Measurements from ENCODE around the gene DPY19L3.
"Not testable (repeated sequence)": the region's sequence is repeated elsewhere in the genome, so short reads cannot be mapped to it uniquely, and the experiment has no call there.

DPY19L3 gene

DNA sequence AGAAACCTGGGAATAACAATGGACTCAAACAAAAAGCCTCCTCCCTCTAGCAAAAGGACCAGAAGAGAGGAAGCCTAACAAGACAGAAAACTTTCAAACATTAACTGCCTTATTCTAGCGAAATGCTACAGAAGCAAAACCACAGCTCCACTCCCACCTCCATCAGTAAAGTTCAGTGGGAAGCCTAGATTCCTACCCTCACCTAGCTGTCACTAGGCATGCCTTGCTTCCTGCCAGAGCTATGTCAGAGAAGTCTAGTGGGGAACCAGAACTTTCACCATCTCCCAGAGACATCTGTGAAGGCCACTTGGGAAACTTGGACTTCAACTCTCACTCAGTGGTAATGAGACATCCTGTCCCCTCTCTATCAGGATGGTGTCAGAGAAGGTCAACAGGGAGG is 37.1 kb downstream of the DPY19L3 start:
- no peak for DNase-seq (ENCODE audit: low spot score)

DNA sequence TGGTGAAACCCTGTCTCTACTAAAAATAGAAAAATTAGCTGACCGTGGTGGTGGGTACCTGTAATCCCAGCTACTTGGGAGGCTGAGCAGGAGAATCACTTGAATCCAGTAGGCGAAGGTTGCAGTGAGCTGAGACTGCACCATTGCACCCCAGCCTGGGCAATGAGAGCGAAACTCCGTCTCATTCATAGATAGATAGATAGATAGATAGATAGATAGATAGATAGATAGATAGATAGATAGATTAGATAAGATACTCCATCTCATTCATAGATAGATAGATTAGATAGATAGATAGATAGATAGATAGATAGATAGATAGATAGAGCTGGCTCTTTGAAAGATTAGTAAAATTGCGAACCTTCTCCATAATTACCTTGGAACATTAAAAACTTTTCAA is 42.0 kb downstream of the DPY19L3 start:
- DNase-seq (ENCODE audit: low spot score), result not testable (repeated sequence)

DNA sequence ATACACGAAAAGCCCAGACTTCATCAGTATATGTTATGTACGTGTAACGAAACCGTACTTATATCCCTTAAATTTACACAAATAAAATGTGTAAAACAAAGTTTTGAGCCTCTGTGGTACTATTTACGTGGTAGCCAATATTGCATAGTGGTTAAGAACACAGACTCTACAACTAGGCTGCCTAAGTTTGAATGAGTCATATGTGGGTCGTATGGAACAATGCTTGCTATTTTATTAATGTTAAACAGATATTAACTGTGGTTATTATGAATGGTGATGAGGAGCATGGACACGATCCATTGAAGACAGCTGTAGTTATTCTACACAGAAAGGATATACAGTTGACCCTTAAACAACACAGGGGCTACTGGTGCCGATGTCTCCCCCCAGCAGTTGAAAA is 42.5 kb downstream of the DPY19L3 start:
- no peak for DNase-seq (ENCODE audit: low spot score)

DNA sequence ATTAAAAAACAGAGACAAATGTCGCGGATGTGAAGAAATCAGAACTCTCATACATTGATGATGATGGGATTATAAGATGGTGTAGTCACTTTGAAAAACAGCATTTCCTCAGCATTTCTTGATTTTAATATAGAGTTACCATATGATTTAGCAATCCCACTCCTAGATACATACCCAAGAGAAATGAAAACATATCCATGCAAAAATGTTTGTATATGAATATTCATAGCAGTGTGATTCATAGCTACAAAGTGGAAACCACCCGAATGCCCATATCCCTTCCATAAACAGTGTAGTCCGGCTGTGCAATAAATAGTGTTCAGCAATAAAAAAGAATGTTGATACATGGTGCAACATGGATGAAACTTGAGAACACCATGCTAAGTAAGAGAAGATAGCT is 44.6 kb downstream of the DPY19L3 start:
- DNase-seq (ENCODE audit: low spot score), result no peak

DNA sequence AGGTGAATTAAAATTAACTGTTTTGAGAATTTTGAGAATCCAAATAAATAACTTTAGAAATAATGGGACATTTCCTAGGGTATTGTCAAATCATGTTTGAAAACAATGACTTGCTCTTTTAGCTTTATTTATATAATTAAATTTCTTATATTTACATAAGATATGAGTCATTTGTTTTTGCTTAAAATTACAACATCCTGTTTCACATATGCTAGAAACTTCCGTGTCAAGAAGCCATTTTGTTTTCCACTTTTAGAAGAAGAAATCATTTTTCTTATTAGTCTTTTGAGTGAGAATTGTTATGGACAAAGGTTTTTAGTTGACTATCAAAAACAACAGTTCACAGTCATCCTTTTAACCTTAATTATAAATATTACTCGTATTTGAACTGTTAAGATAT is 48.2 kb downstream of the DPY19L3 start:
- no peak for DNase-seq (ENCODE audit: low spot score)

DNA sequence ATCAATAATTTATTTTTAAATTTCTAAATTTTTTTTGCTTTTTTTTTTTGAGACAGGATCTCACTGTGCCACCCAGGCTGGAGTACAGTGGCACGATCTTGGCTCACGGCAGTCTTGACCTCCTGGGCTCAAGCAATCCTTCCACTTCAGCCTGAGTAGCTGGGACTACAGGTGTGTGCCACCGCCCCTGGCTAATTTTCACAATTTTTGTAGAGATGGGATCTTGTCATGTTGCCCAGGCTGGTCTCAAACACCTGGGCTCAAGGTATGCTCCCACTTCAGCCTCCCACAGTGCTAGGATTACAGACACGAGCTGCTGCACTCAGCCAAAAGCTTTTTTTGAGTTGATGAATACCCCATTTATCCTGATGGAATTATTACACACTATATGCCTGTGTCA is 50.8 kb downstream of the DPY19L3 start:
- DNase-seq (ENCODE audit: low spot score), result no peak

DNA sequence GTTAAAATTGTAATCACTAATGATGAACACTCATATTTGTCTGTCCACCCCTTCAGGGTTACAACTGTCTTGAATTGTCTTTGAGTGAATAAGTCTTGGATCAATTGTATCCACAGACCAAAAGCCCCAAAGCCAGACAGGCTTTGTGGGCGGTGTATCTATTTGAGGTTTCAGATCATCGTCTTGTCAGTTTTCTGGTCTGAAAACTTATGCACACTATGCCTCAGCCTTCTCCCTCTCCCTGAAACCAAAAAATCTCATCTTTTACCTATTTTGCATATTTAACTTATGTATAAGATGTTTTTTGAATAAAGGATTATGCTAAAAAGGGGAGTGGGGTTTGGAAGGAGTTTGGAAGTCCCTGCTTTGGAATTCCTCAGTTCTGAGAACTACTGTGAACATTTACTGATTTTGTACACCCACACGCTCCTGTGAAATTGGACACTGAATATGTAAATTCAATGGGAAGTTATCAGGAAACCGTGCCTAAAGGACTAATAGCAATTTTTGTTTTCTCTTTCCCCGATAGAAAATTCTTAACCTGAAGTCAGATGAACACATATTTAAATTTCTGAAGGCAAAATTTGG is 52.1 kb downstream of the DPY19L3 start:
- no peak for DNase-seq (ENCODE audit: low spot score)

DNA sequence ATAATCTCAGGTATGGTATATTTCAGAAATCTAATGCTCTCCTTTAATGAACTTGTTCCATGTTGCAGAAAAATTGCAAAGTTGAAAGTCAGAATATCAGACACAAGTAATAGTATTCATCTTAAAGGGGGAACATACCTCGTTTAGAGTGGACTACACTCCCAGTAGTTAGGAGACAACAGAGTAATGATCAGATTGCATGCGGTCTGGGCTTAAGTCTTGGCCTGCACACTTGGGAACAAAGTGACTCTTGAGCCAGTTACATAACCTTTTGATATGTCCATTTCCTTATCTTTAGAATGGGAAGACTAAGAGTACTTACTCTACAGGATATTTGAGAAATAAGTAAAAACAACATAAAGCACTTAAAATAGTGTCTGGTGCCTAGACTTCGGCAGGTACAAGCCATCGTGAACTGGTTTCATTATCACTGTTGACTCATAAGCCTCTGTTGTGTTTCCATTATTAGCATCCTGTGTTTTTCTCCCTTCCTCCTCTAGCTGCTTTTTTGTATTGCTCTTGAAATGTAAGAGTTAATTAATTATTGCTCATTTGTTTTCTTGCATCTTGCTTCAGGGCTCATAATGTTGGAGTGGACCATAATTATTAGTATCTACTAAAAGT is 53.0 kb downstream of the DPY19L3 start:
- no peak for DNase-seq (ENCODE audit: low spot score)

DNA sequence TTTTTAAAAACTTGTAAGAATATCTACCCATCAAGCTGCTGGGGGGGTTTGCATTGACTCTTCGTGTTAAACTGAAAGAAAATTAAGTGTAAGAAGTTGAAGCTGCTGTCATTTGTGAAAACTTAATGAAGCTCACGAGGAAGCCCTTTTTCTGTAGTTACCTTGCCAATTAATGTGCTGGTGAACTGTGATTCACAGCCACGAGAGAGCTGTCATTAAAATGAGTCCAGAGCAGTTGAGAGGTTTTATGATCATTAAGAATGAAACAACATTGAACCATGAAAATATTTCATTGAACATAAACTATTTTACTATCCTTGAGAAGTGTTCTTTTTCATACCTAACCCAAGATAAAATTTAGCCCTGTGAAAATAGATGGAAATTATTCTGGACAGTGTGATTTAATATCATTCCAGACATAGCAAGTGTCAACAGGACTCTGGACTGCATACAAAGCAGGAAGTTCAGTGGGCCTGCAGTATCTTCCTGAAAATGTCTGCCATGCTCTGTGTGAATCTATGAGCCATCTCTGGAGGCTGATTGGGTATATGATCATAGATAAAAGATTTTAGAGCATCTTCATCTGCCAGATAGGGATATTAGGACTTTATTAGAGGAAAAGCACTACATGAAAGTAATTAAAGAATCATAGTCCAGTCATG is 53.8 kb downstream of the DPY19L3 start:
- DNase-seq (ENCODE audit: low spot score), result no peak

DNA sequence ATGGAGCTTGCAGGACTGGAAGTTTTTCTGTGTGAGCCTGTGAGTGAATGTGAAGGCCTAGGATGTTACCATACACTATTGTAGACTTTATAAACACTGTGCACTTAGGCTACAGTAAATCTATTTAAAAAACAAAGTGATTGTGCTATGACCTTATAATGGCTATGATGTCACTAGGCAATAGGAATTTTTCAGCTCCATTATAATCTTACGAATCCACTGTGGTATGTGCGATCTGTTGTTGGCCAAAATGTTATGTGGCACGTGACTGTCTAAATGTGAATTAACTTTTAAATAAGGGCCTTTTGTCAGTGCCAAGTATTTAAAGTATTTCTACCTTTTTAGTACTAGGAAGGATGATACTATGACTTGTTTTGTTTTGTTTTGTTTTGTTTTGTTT is 54.9 kb downstream of the DPY19L3 start:
- DNase-seq (ENCODE audit: low spot score), result no peak

DNA sequence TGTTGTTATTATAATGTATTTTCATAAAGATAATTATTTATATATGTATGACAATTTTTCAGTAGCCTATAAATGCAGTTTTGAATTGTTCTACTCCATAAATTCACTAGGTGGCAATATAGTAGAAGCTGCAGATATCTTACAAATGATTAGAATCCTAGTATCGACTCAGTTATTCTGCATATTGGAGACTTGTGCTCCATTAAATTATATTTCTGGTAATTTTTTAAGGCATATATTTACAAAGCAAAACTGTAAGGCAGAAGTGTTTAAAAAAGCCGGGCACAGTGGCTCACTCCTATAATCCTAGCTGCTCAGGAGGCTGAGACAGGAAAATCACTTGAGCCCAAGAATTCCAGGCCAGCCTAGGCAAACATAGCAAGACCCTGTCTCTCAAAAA is 58.7 kb downstream of the DPY19L3 start:
- peak; percentile 22 for DNase-seq (ENCODE audit: low spot score)

DNA sequence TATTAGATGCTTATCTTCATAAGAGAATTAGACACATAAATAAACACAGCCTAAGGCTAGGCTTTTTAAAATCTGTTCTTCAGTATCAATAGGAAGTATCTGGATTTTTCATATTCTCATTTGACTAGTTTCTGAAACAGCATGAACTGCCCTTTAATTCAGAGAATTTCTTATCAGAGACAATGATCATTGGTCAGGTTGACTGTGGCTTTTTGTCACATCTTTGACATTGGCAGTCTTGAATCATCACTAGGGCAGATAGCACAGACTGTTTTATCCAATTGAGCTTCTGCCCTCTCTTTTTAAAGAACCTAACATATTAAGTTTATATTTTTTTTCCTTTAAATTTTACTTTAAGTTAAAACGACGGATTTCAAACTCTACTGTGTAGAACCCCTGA is 59.6 kb downstream of the DPY19L3 start:
- DNase-seq (ENCODE audit: low spot score), result no peak

DNA sequence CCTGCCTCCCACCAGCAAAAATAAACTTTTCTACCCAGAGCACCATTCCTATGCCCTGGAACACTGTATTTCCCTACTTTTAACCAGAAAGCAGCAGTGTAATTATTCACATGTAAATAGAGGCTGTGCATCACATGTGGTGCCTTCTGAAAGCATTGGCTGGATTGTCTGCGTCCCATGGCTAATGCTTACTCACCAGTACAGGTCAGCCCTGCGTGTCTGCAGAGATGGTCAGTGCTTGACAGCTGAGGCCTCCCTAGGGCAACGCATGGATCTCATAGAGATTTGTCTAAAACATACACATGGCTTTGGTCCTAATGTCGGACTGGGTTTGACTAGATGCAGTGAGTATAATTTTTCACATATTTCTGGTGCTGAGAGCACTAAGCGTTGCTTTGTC is 64.2 kb downstream of the DPY19L3 start:
- no peak for DNase-seq (ENCODE audit: low spot score)

DNA sequence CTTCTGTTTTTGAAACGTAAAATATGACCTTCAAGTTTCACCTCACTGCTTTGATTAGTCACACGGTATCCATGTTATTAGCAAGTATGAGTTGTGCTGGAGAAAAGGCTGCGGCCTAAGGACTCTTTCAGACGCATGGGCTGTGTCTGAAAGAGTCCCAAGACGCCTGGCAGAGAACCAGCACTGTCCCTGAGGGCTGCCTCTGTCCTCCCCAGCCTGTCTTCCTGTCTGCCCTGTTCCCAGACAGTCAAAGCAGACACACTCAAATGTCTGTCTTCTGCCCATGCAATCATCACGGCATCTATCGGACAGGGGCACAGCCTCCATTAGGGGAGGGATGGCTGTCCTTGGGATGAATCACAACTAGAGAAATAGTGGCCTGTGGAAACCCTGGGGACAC is 65.5 kb downstream of the DPY19L3 start:
- no peak for DNase-seq (ENCODE audit: low spot score)

DNA sequence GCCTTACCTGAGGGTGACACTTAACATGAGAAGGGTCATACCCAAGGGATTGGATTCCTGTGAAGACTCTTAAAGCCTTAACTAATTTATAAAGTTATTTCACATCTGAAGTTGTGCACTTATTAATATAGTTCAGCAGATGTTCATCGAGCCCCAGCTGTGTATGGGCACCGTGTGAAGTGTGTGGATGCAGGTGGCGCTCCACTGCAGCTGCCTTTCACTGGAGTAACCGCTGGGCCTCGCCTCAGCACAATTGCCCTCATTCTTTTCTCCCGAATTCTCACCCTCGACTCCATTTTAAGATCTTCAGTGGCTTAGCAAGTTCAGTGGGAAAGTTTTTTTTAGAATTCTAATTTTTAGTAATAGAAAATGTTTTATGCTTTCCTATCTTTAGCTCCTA is 66.2 kb downstream of the DPY19L3 start:
- no peak for DNase-seq (ENCODE audit: low spot score)

DNA sequence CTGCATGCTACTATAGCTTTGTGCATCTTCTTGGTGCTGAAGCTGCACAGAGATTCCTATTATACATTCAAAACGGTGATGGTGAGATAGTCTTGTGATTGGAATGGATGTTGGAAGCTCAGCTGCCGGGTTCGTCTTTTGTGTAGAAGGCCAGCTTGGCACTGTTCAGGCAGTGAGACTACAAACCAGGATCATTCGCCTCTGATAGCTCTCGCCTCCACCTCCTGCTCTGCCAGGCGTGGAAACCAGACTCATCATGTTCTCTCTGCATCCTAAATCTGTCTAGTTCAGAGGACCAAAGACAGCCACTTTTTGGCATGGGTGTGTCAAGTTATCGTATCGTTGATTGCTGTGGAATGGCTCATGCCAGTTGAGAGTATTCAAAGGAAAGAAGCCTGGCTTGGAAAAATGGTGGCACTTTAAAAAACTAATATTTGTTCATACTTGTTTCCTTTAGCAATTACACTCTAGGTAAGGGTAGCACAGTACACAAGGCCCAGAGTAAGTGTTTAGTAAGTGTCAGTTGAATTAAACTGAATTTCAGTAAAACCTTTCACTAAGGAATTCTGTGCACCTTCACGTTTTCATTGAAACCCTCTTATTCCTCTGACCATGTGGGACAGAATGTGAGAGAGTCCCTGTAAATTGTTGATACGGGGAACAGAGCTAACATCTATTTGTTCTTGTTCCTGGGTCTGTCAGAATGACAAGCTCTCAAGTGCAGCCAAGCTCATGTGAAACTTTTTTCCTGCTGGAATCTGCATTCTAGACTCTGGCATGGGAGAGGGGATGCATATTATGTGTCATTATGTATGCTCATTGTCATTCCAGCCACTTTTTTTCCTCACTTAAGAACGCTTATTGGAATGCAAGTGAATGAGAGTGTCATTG is 69.8 kb downstream of the DPY19L3 start:
- no peak for DNase-seq (ENCODE audit: low spot score)

DNA sequence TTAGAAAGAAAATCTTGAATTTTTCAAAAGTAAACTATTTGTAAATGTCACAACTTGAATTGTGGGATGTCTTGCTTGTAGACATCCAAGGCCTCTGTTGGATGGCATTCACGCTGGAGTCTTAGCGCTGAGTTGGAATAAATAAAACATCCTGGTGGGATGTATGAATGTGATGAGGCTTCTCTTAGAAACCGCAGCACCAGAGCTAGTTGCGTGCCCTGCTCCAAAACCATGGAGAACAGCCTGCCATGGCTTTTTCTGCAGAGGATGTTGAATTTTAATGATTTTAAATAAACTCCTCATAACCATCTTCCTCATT is 70.4 kb downstream of the DPY19L3 start:
- DNase-seq (ENCODE audit: low spot score), result no peak

DNA sequence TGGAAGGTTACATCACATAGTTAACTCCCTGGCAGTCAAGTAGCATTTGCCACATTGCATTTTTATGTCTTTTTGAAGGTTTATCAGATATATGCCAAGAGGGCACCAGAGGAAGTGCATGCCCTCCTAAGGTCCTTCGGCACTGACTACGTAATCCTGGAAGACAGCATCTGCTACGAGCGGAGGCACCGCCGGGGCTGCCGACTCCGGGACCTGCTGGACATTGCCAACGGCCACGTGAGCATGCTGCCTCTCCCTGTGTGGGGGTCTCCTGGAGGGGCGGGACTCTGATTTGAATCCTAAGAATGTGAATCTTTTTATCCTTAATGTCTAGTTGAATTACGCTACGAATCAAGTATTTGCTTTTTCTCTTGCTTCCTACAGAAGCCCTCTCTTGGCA is 74.8 kb downstream of the DPY19L3 start:
- DNase-seq (ENCODE audit: low spot score), result no peak

DNA sequence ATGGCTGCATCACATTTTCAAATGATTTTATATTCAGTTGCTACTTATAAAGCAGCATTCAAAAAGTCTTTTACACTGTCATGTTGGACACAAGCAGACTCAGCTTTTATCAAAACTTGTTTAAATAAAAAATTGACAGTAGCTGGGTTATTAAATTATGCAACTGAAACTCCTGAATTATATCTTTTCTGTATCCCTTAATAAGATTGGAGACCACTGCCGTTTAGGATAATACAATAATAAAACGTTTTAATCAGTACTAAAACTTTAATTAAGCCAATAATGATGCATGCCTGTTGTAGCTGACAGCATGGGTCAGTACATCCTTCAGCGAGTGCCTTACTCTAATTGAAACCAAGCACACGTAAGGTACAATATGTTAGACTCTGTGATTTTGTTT is 78.0 kb downstream of the DPY19L3 start:
- no peak for DNase-seq (ENCODE audit: low spot score)

DNA sequence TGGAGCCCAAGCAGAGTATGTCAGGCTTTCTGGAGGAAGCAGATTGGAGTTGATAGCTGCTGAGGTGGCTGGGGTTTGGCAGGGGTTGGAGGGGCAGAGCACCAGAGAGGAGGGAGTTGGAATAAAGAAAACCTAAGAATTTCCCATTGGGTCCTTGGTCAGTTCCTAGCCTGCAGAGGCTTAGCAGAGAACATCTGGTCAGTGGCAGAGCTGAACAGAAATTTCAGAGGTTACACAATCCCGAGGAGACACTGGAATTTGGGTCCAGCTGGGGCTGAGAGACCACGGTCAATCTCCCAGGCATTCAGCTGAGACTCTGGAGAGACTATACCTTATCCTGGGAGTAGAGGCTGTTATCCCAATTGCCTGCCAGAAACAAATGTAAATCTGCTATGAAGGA is 84.4 kb downstream of the DPY19L3 start:
- no peak for DNase-seq (ENCODE audit: low spot score)

DNA sequence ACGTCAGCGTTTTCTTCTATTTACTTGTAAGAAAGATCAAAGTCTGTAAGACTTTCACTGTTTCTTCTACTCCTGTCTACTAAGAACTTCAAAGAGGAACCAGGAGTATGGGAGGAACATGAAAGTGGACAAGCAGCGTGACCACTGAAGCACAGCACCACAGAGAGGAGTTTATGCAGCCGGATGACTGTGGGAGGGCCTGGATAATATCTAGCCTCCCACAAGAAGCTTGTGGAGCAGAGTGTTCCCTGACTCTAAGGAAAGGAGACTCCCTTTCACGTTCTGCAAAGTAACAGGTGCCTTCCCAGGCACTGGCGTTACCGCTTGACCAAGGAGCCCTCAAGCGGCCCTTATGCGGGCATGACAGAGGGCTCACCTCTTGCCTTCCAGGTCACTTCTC is 91.8 kb downstream of the DPY19L3 start:
- DNase-seq (ENCODE audit: low spot score), result no peak

DNA sequence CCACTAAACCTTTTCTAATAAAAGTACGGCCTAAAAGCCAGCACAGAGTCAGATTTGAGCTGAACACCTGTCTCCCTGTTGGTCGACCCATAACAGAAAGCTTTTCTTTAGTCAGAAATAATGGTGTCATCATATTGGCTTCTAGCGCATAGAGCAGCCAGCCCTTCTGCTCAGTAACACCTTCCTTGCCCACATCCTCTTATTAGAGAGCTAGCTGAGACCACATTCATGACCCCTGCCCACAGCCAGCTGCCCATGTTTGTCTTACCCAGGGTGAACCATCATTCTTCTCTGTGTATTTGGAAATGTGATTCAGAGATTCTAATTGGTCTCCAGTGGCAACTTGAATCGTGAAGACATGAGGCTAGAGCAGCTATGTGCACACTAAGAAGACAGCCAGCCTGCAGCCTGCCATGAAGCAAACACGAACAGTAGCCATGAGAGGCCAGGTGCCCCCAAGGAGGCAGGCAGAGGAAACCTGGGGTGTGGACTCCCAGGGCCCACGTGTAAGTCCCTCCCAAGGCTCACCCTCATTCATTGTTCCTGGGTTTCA is 93.2 kb downstream of the DPY19L3 start:
- DNase-seq (ENCODE audit: low spot score), result no peak

DNA sequence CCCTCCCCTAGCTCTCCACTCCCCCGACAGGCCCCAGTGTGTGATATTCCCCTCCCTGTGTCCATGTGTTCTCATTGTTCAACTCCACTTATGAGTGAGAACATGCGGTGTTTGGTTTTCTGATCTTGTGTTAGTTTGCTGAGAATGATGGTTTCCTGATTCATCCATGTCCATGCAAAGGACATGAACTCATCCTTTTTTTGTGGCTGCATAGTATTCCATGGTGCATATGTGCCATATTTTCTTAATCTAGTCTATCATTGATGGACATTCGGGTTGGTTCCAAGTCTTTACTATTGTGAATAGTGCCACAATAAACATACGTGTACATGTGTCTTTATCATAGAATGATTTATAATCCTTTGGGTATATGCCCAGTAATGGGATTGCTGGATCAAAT is 106.9 kb downstream of the DPY19L3 start:
- DNase-seq (ENCODE audit: low spot score), result not testable (repeated sequence)
